ENCODE measurements around the gene ST13.
A peak's percentile ranks its signal among the peaks of the same experiment; 100 is the strongest.

Gene ST13

DNA sequence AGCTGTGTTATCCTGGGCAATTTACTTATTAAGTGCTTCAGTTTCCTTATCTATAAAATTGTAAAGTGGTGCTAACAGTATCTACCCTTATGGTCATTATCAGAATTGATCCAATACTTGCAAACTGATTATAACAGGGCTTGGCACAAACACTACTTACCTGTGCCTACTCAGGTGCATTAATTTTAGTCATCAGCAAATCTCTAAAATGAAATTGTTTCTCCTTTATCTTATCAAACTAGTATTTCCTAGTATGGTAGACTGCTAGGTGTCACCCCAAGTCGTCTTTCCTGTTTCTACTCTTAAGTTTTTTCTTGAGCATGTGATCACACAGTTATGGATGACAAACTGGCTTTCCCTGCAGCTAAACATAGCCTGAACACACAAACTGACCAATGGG, 33.0 kb downstream of the ST13 start:
- TF ChIP-seq TAF1 (IDR thresholded peaks at IDR 0.05; ENCODE audit: borderline replicate concordance, insufficient read depth, low read length), result no peak

DNA sequence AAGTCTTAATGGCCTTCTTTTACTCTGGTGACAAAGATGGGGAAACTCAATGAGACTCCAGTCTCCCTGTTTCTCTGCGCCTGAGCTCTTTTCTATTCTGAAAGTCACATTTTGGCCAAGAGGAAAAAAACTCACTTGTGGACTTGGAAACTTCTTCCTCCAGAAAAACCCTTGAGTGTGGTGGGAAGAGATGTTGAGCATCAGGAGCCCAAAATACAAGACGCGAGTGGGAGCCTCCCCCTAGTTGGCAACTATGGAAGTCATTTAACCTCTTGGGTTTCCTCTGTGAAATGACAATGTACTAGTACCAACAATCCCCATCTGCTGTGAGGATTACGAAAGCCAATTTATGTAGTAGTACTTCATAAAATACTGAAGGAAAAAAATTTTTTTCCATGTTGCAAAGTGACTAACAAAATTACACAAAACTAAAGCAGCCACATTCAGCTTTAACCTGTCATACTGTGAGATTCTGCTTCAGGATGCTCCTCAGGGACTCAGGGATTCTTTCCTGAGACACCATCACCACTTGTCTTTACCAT, 36.8 kb downstream of the ST13 start:
- no peak for TF ChIP-seq FOXP2 (optimal IDR thresholded peaks at IDR 0.05; ENCODE audit: borderline replicate concordance, extremely low read depth, extremely low read length, insufficient read depth)
- no peak for TF ChIP-seq SIN3A (IDR thresholded peaks at IDR 0.05; ENCODE audit: borderline replicate concordance, insufficient read depth, low read length)
- no peak for TF ChIP-seq POLR2AphosphoS5 (IDR thresholded peaks at IDR 0.05; ENCODE audit: low read depth, low read length)
- TF ChIP-seq TAF1 (IDR thresholded peaks at IDR 0.05; ENCODE audit: borderline replicate concordance, insufficient read depth, low read length), result no peak
- TF ChIP-seq, protein P1, sequence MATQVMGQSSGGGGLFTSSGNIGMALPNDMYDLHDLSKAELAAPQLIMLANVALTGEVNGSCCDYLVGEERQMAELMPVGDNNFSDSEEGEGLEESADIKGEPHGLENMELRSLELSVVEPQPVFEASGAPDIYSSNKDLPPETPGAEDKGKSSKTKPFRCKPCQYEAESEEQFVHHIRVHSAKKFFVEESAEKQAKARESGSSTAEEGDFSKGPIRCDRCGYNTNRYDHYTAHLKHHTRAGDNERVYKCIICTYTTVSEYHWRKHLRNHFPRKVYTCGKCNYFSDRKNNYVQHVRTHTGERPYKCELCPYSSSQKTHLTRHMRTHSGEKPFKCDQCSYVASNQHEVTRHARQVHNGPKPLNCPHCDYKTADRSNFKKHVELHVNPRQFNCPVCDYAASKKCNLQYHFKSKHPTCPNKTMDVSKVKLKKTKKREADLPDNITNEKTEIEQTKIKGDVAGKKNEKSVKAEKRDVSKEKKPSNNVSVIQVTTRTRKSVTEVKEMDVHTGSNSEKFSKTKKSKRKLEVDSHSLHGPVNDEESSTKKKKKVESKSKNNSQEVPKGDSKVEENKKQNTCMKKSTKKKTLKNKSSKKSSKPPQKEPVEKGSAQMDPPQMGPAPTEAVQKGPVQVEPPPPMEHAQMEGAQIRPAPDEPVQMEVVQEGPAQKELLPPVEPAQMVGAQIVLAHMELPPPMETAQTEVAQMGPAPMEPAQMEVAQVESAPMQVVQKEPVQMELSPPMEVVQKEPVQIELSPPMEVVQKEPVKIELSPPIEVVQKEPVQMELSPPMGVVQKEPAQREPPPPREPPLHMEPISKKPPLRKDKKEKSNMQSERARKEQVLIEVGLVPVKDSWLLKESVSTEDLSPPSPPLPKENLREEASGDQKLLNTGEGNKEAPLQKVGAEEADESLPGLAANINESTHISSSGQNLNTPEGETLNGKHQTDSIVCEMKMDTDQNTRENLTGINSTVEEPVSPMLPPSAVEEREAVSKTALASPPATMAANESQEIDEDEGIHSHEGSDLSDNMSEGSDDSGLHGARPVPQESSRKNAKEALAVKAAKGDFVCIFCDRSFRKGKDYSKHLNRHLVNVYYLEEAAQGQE (IDR thresholded peaks at IDR 0.05; ENCODE audit: insufficient read depth in 1 of 2, low read depth in 2 of 2, low read length in 2 of 2), result no peak

DNA sequence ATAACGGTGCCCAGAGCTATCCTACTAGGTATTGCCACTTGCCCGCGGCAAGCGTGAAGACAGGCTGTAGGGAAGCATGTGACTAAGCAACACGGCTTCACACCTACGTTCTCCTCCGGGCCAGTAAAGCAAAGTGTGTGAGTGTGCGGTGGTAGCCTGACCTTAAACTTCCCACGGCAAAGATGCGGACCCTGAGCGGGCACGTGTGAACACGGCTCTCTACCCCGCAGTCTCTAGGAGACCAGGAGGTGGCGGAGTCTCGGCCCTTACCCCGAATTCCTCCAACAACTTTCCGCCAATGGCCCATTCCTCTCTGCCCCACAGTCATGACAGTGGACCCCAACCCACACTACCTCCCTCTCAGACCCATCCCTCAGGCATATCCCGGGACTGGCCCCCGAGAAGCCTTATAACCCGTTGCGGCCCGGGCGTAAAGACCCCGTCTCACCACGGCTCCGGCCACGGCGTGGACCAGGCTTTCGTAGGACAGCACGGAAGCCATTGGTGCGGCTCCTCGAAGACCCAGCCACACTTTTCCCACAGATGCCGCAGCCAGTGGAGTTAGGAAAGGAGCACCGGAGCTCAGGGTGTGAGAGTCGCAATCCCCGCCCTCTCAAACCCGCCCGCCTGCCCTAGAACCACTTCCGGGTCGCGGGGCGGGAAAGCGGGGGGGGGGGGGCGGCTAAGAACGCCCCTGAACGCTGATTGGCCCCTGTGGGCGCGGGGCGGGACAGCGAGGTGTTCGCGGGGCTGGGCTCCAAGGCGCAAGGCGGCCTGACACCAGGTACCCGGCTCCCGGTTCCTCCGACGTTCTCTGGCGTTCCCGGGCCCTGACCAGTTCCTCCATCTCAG, 37.5 kb downstream of the ST13 start, which contains the start of gene SLC25A17:
Gene SLC25A17, minus strand, starts transcription at position 600 of the 852 bp plus-strand sequence. Its CDS starts 98 bp downstream, at position 502.
- no peak for TF ChIP-seq TAF1 (IDR thresholded peaks at IDR 0.05; ENCODE audit: borderline replicate concordance, insufficient read depth, low read length)
- no peak for TF ChIP-seq SIN3A (IDR thresholded peaks at IDR 0.05; ENCODE audit: borderline replicate concordance, insufficient read depth, low read length)
- TF ChIP-seq POLR2AphosphoS5 (IDR thresholded peaks at IDR 0.05; ENCODE audit: low read depth, low read length), result peak; percentile 73
- TF ChIP-seq, protein P1 (IDR thresholded peaks at IDR 0.05; ENCODE audit: insufficient read depth in 1 of 2, low read depth in 2 of 2, low read length in 2 of 2), result no peak

DNA sequence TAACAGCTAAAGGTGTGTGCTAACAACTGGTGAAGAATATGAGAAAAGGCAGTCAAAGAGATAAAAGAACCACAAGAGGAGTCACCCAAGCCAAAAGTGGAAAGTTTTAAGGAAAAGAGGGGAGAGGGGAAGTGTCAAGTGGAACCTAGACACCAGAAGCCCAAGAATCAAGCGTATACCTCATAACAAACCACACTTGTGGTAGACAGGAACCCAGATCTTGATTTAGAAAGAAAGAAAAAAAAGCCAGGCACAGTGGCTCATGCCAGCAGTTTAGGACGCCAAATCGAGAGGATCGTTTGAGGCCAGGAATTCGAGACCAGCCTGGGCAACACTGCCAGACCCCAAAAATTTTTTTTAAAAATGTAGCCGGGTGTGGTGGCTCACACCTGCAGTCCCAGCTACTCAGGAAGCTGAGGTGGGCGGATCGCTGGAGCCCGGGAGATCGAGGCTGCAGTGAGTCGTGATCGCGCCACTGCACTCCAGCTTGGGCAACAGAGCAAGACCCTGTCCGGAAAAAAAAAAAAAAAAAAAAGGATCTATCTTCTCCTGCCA, 38.2 kb downstream of the ST13 start:
- TF ChIP-seq POLR2AphosphoS5 (IDR thresholded peaks at IDR 0.05; ENCODE audit: low read depth, low read length), result no peak
- TF ChIP-seq TAF1 (IDR thresholded peaks at IDR 0.05; ENCODE audit: borderline replicate concordance, insufficient read depth, low read length), result no peak

DNA sequence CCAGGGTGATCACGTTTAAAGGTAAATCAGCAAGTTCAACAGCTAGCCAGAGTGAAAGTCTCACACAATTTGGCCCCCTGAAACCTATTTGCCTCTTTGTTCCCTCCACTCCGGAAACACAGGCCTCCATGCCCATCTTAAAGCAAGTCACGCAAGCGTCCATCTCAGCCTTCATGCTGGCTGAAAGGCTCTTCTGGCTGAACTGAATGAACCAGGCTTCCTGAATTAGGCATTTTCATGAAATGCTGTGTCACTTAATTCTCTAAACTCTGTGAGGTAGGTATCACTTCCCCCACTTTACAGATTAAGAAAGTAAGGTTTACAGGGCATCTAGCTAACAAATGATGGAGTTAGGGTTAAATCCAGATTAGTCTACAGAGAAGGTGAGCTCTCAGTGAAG, 38.7 kb downstream of the ST13 start:
- TF ChIP-seq FOXP2 (optimal IDR thresholded peaks at IDR 0.05; ENCODE audit: borderline replicate concordance, extremely low read depth, extremely low read length, insufficient read depth) (no peak), TAF1 (IDR thresholded peaks at IDR 0.05; ENCODE audit: borderline replicate concordance, insufficient read depth, low read length) (no peak), POLR2AphosphoS5 (IDR thresholded peaks at IDR 0.05; ENCODE audit: low read depth, low read length) (no peak), SIN3A (IDR thresholded peaks at IDR 0.05; ENCODE audit: borderline replicate concordance, insufficient read depth, low read length) (no peak)
- TF ChIP-seq, protein P1 (IDR thresholded peaks at IDR 0.05; ENCODE audit: insufficient read depth in 1 of 2, low read depth in 2 of 2, low read length in 2 of 2), result no peak

DNA sequence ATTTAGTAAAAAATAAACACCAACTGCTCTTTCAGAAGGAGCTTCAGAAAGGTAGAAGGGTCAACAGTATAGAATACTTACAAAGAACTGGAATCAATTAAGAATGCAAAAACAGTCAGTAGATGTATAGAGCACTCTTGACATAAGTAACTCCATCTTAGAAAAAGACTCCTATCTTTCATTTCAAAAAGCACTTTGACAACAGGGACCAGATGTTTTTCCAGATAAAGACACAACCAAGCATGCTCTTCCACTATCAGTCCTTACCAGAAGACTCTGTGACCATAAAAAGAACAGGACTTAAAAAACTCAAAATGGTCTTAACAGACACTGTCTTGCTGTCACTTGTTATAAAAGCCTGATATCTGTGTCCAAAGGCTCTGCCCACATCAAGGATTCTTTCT, 42.5 kb downstream of the ST13 start:
- TF ChIP-seq SIN3A (IDR thresholded peaks at IDR 0.05; ENCODE audit: borderline replicate concordance, insufficient read depth, low read length), result no peak
